Brain microvascular endothelial cell (primary cell): ENCODE data around the gene GTF3C2.
A peak's percentile ranks its signal among the peaks of the same experiment; 100 is the strongest.
"Not testable (repeated sequence)": the region's sequence is repeated elsewhere in the genome, so short reads cannot be mapped to it uniquely, and the experiment has no call there.

Experiments
- DNase-seq: peaks from one replicate; pipeline ENCODE4 v3.0.0-alpha.2; 2020
- H3K27ac ChIP-seq: fragments of 250-450 bp; sonication (Bioruptor Pico); 2 replicates; pipeline ENCODE4 v1.5.1; 2020; ENCODE audit warnings: mild to moderate bottlenecking, moderate library complexity
- H3K27me3 ChIP-seq: fragments of 250-450 bp; sonication (Bioruptor Pico); replicated peaks from 2 replicates; pipeline ENCODE4 v1.5.1; 2020; ENCODE audit warnings: mild to moderate bottlenecking
- H3K36me3 ChIP-seq: fragments of 250-450 bp; sonication (Bioruptor Pico); replicated peaks from 2 replicates; pipeline ENCODE4 v1.5.1; 2020; ENCODE audit warnings: mild to moderate bottlenecking
- H3K4me3 ChIP-seq: 2 replicates; pipeline ENCODE4 v1.5.1; 2011; ENCODE audit warnings: low read depth, mild to moderate bottlenecking, control low read depth, low read length, moderate library complexity
- in situ Hi-C: cut with HindIII; loops from 2 replicates; pipeline ENCODE4 v1.10.0; 2017; ENCODE audit warnings: low sequenced_read_pairs, low pct_ligation_motif_present
- TF ChIP-seq, protein P1 (sequence below): IDR thresholded peaks from 2 replicates; pipeline ENCODE4 v1.5.1; 2011; ENCODE audit warnings: low read depth, mild to moderate bottlenecking, moderate library complexity, low read length, control low read depth, inconsistent platforms; ENCODE audit errors: missing control alignments

GTF3C2 gene

DNA sequence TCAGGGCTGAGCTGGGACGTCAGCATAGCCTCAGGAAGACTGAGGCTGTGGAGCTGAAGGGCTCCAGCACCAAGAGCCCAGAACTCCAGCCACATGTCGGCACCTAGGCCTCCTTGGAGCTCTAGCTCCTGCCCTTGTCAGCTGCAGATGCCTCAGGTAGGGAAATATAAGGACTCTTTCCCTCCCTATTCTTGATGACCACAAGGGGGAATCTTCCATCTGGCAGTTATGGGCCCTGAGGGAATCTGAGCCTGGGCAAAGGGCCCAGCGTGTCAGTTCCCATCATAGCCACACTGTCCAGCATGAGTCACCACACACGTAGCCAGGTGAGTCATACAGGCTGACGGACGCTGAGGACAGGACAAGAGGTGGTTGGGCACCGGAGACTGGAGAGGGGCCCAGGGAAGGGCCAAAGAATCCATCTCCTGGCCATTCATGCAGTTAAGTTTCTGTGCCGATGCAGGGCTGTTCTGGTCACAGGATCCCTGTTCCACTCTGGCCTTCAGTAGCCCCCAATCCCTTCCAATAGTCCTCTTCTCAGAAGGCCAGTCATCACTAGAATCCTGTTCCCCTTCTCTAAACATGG is 35.5 kb downstream of the GTF3C2 start:
- in situ Hi-C loops: no loop called here

DNA sequence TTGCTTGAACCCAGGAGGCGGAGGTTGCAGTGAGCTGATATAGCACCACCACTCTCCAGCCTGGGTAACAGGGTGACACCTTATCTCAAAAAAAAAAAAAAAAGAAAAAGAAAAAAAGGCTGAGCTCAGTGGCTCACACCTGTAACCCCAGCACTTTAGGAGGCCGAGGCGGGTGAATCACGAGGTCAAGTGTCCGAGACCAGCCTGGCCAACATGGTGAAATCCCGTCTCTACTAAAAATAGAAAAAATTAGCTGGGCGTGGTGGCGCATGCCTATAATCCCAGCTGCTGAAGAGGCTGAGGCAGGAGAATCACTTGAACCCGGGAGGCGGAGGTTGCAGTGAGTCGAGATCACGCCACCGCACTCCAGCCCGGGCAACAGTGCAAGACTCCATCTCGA is 36.7 kb downstream of the GTF3C2 start:
- DNase-seq, H3K27me3 ChIP-seq, H3K36me3 ChIP-seq, H3K4me3 ChIP-seq, in situ Hi-C loops, H3K27ac ChIP-seq: not testable (repeated sequence)

More for the DNA sequence above, 35.5 kb downstream of the GTF3C2 start:
- DNase-seq: peak; percentile 98
- Histone ChIP-seq H3K4me3 (peak overlapping the region; percentile 16), H3K27me3 (no peaks in the 10 kb centered on the region), H3K36me3 (no peaks in the 10 kb centered on the region), H3K27ac (peak overlapping the region; percentile 91)
- TF ChIP-seq, protein P1, sequence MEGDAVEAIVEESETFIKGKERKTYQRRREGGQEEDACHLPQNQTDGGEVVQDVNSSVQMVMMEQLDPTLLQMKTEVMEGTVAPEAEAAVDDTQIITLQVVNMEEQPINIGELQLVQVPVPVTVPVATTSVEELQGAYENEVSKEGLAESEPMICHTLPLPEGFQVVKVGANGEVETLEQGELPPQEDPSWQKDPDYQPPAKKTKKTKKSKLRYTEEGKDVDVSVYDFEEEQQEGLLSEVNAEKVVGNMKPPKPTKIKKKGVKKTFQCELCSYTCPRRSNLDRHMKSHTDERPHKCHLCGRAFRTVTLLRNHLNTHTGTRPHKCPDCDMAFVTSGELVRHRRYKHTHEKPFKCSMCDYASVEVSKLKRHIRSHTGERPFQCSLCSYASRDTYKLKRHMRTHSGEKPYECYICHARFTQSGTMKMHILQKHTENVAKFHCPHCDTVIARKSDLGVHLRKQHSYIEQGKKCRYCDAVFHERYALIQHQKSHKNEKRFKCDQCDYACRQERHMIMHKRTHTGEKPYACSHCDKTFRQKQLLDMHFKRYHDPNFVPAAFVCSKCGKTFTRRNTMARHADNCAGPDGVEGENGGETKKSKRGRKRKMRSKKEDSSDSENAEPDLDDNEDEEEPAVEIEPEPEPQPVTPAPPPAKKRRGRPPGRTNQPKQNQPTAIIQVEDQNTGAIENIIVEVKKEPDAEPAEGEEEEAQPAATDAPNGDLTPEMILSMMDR: peak; percentile 78

- no peak overlapping the region for H3K4me3 ChIP-seq
- peaks cover 3% of the 10 kb centered on the region for H3K36me3 ChIP-seq
- TF ChIP-seq, protein P1: no peak
- DNase-seq: no peak
- in situ Hi-C loops: no loop called here
- H3K27ac ChIP-seq: no peak overlapping the region
- H3K27me3 ChIP-seq: no peaks in the 10 kb centered on the region
Measured at GRCh38 chr2:27316655-27317412, 39.7 kb downstream of the GTF3C2 start.

GRCh38 chr2:27315122-27315521 is 41.4 kb downstream of the GTF3C2 start:
- TF ChIP-seq, protein P1: no peak
- DNase-seq: no peak
- peaks cover 3% of the 10 kb centered on the region for H3K36me3 ChIP-seq
- in situ Hi-C loops: no loop called here
- no peak overlapping the region for H3K4me3 ChIP-seq
- no peak overlapping the region for H3K27ac ChIP-seq
- no peaks in the 10 kb centered on the region for H3K27me3 ChIP-seq

- in situ Hi-C loops: no loop called here
- TF ChIP-seq, protein P1: no peak
- no peaks in the 10 kb centered on the region for H3K27me3 ChIP-seq
- no peak overlapping the region for H3K27ac ChIP-seq
- peaks cover 3% of the 10 kb centered on the region for H3K36me3 ChIP-seq
- no peak overlapping the region for H3K4me3 ChIP-seq
- DNase-seq: no peak
Measured at GRCh38 chr2:27314709-27315108, 41.9 kb downstream of the GTF3C2 start.

DNA sequence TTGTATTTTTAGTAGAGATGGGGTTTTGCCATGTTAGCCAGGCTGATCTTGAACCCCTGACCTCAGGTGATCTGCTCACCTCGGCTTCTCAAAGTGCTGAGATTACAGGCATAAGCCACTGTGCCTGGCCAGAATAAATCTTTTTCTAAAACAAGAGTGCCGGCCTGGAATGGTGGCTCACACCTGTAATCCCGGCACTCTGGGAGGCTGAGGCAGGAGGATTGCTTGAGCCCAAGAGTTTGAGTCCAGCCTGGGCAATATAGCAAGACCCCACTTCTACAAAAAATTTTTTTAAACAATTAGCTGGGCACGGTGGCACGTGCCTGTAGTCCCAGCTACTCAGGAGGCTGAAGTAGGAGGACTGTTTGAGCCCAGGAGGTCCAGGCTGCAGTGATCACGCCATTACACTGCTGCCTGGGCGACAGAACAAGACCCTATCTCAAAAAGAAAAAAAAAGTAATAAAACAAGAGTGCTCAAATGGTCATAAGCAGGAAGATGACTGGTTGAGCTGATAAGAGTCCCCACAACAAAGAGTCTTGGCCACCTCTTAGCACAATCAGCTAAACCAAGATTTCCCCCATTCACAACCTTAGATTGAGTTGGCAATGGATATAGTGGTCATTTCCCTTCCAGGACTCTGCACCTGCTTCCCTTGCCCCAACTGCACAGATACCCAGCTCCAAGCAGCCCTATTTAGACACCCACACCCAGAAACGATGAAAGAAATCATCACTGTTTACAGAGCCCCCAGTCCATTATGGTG is 42.5 kb downstream of the GTF3C2 start:
- Histone ChIP-seq H3K27ac (no peak overlapping the region), H3K4me3 (no peak overlapping the region), H3K36me3 (peaks cover 6% of the 10 kb centered on the region), H3K27me3 (no peaks in the 10 kb centered on the region)
- TF ChIP-seq, protein P1: no peak
- in situ Hi-C loops: no loop called here
- DNase-seq: no peak
